ENCODE results near the gene TSPAN5. TPM values are rescaled to one million over a fixed set of nuclear protein-coding genes. Genes with fewer than 3 reads are reported as not detected.
"Not testable (repeated sequence)": the region's sequence is repeated elsewhere in the genome, so short reads cannot be mapped to it uniquely, and the experiment has no call there.

Gene TSPAN5
- polyA plus RNA-seq, 3 donors, result 24.8 to 26.3 (median 25.7) TPM

DNA sequence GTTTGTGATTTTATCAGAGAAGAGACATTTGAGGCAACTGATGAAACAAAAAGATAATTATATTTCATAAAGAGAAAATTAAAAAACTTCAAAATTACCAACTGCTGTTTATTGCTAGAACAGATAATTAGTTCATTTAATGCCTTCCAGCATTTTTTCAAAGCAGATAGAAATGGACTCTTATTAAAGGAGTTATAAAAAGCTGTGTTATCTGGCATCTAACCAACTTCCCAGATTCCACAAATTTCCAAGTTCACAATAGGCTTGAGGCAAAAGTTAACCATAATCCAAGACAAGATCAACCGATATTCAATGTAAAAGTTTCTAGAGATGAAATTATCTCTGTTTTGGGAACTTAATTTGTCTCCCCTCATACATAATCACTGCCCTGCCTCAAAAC, 152.4 kb downstream of the TSPAN5 start:
- DNase-seq (ENCODE audit: low read depth in 3 of 3, low spot score in 2 of 3), result no peak

DNA sequence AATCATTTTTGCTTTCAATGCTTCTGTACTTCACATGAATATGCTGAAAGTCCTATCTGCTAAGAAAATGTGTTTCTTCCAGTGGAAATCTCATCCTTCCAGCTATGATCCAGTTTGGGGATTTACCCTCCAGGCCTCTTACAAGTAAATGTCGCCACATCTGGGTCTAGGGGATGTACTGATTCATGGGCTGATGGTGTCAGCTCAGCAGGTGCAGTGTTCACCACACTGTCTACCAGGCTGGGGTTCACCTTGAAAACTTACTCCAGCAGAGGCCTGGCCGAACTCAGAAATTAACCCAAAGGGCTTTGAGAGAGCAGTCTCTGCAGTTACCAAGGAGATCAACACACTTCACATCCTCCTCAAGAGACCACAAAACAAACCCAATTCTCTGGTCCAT, 154.3 kb downstream of the TSPAN5 start:
- no peak for DNase-seq (ENCODE audit: low read depth in 3 of 3, low spot score in 2 of 3)

DNA sequence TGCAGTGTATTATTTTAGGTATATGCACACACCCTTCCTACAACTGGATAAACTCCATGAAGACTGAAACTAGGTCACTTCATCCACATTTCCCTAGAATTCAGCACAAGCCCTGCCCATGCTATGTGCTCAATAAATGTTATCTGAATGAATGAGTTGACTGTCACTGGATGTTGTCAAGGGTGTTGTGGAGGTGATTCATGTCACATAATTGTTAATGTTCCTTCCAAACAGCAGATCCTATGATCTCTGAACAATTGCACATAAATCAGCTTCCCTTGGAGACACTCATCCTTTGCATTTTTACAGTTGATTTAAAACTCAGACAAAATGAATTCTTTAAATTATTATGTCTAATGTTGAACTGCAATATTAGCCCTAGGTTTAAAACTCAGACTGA, 154.7 kb downstream of the TSPAN5 start:
- DNase-seq (ENCODE audit: low read depth in 3 of 3, low spot score in 2 of 3), result no peak

DNA sequence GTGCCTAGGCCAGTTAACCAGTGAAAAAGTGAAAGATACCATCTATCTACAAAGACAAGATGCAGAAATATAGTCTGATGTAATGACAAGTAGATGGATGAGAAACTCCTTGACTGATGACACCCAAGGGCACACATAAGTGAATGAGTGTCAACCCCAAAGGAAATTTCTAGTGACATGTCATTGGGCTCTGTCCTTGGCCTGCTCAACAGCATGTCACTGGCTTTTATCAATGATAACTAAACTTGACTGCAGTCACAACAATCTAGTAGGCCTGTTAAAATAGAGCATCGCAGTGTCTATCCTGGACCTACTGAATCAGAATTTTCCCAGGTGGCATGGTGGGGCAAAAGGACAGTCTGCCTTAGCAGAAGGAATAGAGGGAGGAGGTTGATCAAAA, 155.8 kb downstream of the TSPAN5 start:
- no peak for DNase-seq (ENCODE audit: low read depth in 3 of 3, low spot score in 2 of 3)

DNA sequence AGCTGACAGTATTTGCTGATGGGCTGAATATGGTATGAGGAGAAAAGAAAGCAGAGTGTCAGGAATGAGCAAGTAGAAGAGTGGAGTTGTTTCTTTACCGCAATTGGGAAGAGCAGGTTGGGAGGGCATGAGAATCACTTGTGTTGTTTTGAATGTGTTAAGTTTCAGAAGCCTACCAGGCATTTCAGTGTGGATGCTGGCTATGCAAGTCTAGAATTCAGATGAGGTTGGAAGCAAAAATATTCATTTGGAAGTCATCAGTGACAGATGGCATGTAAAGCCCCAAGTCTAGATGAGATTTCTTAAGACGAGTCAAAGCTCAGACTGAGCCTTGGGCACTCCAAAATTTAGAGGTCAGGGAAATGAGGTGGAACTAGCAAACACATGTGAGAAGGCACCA, 156.4 kb downstream of the TSPAN5 start:
- DNase-seq (ENCODE audit: low read depth in 3 of 3, low spot score in 2 of 3), result no peak

DNA sequence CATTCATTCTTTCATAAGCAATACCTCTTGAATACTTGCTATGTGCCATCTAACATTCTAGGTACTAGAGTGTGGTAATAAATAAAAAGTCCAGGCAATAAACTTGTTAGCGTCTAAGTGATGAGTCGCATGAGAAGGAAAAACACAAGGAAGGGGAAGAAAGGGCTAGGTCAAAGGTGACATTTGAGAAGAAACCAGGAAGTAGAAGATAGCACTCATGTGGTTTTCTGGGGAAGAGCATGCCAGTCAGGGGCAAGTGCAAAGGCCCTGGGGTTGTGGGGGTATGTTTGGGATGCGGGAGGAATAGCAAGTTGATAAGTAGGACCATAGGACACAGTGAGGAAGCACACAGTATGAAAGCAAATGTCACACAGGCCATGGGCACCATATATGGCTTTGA, 157.0 kb downstream of the TSPAN5 start:
- no peak for DNase-seq (ENCODE audit: low read depth in 3 of 3, low spot score in 2 of 3)

DNA sequence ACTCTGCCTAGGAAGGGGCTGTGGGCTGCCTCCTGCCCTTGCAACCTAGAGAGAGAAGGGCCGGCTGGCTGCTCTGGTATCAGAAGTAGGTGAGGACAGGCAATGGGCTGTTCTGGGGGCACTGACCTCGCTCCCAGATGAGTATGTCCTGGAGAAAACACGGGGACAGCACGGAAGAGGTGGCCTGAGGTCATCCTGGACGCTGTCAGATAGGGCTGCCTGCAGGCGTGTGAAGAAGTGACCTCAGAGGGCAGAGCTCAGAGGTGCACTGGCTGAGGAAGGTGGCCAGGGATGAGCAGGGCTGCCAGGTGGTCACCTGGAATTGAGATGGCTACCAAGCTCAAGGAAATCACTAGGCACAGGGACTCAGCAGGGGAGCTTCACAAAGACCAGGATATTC, 159.6 kb downstream of the TSPAN5 start:
- no peak for DNase-seq (ENCODE audit: low read depth in 3 of 3, low spot score in 2 of 3)

DNA sequence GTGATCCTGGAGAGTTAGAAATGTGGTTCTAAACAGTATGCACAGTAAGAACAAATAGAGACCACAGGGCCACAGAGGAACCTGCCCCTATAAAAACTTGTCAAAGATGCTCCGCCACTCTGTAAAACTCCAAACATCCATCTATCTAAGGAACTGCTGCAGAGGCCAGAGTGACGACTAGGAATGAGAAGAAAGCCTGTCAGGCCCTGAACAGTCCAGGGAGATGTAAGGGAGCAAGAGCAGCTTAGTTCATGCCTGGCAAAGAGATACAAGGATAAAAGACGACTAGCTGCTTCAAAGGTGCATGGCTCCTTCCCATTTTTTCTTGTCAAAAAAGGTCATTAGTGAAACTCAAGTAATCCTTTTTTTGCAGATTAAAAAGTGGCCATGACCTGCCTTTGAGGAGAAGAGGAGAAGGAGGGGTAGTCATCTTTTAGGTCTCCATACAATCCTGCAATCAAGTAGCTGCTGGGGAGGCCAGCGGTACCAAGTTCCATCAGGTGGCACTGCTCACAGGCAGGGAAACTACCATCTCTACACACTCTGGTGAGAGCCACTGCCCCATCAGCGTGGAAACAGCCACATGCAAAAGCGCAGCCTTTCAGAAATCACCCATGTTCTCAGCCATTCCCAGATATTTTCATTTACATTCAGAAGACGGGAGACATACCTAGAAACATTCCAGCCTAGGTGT, 162.1 kb downstream of the TSPAN5 start:
- DNase-seq (ENCODE audit: low read depth in 3 of 3, low spot score in 2 of 3), result no peak

DNA sequence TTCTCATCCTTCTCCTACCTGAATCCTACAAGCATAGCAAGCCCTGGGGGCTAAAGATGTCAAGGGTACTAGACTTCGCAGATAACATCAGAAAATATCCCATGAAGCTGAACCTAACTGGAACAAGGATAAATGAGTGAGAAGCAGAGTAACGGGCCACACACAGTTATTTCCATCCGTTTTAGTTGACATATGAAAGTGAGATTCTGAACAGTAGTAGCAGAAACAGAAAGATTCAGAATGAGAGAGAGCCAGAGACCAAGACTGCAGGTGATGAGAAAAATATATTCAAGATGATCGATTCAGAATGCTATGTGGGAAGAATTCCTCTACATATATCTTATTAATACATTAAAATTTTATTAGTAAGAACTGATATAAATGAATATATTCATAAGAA, 165.1 kb downstream of the TSPAN5 start:
- DNase-seq (ENCODE audit: low read depth in 3 of 3, low spot score in 2 of 3), result no peak

DNA sequence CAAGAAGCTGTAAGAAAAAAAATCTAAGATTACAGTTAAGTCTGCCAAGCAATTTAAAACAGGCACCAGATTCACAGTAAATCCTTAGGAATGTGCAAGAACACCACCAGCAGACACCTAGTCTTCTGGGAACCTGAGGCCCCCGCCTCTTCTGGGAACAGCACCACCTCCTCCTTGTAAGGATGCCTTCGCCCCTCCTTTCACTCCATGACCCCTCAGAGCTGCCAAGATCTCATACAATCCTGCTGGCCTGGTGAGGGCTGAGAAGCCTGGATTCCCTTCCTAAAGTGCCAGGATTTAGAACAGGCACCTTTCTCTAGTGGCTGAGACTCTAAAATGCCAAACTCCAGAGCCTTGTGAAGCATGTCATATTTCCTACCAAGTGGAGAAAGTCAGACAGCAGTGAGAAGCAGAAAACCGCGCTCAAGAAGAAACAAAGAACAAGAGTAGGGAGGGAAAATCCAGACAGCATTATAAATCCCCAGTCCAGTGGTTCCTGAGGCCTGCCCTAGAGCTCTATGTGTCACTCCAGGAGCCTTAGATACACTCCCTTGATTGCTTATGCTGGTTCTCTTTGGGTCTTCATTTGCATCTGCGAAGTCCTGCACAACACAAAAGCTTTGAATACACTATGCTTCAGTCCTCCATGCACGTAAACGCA, 166.4 kb downstream of the TSPAN5 start:
- DNase-seq (ENCODE audit: low read depth in 3 of 3, low spot score in 2 of 3), result no peak

DNA sequence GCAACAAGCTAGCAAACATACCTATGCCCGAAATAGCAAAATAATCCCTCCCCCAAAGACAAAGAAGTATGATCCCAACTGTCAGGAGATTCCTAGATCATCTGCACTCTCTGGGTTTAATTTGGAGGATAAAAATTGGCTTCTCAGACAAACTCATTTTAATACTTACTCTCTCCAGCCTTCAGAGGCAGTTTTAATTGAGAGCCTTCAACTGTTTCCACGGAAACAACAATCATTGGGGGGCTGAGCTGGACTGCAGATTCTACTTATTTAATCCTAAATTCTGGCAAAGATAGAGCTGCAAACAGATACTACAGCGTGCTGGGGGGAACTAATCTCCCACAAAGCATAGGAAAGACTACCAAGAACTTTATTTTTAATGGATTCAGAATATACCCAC, 168.2 kb downstream of the TSPAN5 start:
- DNase-seq (ENCODE audit: low read depth in 3 of 3, low spot score in 2 of 3), result no peak

DNA sequence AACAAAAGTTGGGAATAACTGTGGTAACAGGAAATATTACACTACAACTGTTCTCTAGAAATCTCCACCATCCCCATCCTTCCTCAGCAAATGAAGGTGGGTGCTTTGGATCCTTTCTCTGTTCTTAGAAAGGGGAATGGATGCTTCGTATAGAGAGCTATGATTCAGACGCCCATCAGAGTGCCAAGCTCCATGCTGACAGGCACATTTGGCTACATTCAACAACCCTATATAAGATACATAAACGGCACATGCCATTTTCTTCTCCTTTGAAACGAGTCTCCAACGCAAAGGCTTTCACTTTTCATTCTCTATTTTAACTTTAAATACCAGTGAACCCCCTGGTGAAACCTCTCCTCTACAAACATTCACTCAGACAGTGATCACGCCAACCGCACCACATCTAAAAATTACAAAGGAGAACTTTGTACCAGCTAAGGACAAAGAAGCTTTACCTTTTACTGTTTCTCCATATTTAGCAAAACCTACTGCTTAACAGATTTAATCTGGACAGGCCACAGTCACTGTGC, 172.5 kb downstream of the TSPAN5 start:
- DNase-seq (ENCODE audit: low read depth in 3 of 3, low spot score in 2 of 3), result no peak

DNA sequence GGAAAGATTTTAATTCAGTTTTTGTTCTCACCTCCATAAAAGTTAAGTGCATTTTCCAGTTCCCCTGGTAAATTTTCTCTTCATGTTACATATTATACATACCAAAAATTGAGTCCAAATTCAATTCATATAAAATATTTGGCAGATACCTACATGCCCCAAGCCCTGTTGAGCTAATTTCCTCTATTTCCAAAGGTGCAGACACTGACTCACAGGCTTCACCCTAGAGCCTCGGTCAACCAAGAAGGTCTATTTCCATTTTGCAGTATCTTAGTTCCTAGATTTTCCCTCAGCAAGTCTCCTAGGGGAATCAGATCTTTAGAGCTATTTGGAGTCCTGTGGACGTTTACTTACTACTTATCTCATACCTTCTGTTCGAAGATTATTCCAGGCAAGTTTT, 174.4 kb downstream of the TSPAN5 start:
- no peak for DNase-seq (ENCODE audit: low read depth in 3 of 3, low spot score in 2 of 3)

DNA sequence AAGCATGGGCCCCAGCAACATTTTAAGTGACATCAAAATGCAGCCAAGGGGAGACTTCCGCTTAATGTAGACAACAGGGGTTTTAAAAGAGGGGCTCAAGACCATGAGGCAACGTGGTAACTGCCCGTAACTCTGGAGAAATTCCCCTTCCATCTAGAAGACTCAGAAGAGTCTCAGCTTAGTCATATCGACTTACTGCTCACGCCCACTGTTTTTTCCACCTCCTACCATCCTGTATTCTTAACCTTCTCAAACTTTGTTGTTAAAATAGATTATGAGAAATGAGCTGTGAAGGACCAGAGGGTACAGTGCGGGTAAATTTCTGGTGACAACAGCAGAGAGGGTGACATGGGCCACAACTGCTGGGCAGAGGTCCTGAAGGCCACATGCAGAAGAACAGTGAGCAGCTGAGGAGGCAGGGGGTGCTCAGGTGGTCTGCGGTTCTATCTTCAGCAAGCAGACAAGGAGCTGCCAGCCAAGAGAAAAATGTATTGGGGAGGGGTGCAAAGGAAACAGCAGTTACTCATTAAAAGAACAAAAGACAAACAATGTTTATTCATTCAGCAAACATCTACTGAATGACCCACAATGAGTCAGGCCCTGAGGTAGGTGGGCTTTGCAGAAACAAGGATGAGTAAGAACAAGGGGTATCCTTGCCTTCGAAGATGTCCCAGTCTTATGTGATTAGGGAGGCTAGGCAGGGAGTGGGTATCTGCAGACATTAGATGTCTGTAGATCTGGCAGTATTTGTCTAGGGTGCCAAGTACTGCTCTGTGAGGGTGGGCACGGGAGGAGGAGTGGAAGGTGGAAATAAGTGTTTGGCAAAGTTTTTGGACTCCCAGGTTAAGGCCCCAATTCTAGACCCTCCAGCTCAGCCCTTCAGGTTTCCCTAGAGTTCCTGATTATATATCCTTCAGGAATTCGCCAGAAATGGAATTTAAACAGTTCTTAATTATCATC, 175.3 kb downstream of the TSPAN5 start:
- no peak for DNase-seq (ENCODE audit: low read depth in 3 of 3, low spot score in 2 of 3)

DNA sequence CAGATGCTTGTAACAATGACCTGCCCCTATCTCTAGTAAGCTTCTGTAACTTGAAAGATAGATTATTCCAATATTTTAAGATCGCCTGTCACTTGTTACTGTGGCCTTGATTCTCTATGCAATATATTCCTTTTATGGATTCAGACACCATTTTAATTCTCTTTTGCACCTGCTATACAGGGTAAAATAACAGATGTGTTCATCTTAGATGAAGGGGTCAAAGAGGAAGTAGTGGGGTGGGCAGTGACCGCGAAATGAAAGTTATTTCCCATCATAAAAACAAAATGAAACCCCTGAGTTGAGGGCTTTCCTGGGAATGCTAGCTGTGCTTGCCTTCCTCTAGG, 175.9 kb downstream of the TSPAN5 start:
- no peak for DNase-seq (ENCODE audit: low read depth in 3 of 3, low spot score in 2 of 3)

DNA sequence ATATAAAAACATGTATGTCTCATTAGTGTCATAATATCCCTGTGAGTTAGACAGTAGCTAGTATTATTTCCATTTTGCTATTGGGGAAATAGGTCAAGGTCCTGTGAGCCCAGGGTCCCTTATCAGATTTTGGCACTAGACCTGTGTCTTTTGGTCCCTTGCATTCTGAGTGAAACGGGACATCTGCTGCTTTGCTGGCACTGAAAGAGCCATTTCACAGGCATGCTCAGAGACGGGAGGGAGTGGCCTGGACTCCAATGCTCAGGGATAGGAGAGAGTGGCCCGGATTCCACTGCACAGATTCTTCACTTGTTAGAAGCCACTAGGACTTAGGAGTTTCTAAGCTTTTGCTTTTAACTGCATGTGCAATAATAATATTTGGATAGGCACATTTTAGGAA, 177.2 kb downstream of the TSPAN5 start:
- DNase-seq (ENCODE audit: low read depth in 3 of 3, low spot score in 2 of 3), result no peak

DNA sequence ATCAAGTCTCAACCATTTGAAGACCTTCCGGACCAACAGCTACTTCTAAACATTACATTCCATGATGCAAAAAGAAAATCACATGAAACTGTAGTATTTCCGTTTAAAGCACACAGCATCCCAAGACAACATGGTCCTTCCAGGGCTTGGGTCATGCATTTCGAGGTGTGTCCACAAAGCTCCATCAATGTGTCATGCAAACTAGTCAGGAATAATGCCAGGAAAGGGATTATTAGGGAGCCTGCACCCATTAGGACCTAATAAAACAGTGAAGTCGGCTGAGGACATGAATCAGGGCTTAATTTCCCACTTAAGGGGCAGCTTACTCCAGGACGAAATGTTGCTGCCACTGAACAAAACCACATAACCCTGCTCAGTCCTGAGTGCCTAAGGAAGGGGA, 177.9 kb downstream of the TSPAN5 start:
- DNase-seq (ENCODE audit: low read depth in 3 of 3, low spot score in 2 of 3), result no peak

DNA sequence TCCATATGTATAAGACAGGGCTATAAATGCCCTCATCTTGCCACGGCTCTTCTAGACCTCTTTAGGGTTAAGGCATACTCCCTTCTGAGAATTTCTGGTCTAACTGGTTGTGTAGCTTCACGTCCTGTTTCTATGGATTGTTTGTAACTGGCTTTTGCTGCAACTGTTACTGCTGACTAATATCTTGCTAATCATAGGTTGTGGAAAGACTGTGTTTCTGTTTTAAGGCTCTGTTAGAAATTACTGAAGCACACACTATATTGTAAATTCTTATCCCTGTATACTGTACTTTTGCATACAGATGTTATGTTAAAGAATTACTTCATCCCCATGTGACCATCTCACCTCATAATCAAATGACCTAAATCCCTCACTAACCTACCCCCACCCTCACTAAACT, 178.8 kb downstream of the TSPAN5 start:
- not testable (repeated sequence) for DNase-seq (ENCODE audit: low read depth in 3 of 3, low spot score in 2 of 3)

DNA sequence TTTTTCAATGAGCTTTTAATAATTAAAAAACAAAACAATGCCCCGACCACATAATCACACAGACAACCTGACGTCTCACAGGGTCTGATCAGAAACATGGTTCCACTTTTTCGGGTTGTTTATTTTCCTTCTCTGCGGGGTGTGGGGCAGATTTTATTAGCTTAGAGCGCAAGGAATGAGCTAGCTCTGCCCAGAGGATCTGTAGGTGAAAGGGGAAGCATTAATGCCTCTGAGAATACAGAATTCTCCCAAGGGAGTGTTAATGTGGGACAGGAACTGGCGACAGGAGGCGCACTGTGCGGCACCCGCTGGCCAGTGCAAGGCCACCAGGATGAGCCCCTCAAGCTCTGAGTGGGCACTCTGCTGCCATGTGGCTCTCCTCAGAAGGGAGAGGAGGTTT, 181.5 kb downstream of the TSPAN5 start:
- DNase-seq (ENCODE audit: low read depth in 3 of 3, low spot score in 2 of 3), result no peak

DNA sequence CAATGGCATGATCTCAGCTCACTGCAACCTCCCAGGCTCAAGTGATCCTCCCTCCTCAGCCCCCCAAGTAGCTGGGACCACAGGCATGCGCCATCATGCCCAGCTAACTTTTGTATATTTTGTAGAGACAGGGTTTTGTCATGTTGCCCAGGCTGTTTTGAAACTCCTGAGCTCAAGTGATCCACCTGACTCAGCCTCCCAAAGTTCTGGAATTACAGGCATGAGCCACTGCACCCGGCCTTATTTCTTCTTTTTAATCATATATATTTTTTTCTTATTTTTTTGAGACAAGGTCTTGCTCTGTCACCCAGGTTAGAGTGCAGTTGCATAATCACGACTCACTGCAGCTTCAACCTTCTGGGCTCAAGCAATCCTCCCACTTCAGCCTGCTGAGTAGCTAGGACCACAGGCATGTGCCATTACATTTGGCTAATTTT, 184.0 kb downstream of the TSPAN5 start:
- DNase-seq (ENCODE audit: low read depth in 3 of 3, low spot score in 2 of 3), result no peak

DNA sequence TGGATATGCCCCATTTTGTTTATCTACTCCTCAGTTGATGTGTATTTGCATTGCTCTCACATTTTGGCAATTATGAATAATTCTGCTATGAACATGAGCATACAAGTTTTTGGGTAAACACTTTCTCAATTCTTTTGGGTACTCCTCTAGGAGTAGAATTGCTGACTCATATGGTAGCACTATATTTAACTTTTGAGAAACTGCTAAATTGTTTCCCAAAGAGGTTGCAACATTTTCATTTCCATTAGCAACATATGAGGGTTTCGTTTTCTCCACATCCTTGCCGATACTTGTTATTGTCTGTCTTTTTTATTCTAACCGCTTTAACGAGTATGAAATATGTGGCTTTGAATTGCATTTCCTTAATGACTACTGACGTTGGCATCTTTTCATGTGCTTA, 185.4 kb downstream of the TSPAN5 start:
- no peak for DNase-seq (ENCODE audit: low read depth in 3 of 3, low spot score in 2 of 3)

Measured in right renal cortex interstitium (tissue), 3 donors.